ENCODE measurements around the gene AGAP3.
A peak's percentile ranks its signal among the peaks of the same experiment; 100 is the strongest.

The AGAP3 gene

GRCh38 chr7:151161757-151162156 is 75.5 kb downstream of the AGAP3 start:
- intact Hi-C loops (cut with DNase I), result no loop called here
- DNase-seq, result no peak

DNA sequence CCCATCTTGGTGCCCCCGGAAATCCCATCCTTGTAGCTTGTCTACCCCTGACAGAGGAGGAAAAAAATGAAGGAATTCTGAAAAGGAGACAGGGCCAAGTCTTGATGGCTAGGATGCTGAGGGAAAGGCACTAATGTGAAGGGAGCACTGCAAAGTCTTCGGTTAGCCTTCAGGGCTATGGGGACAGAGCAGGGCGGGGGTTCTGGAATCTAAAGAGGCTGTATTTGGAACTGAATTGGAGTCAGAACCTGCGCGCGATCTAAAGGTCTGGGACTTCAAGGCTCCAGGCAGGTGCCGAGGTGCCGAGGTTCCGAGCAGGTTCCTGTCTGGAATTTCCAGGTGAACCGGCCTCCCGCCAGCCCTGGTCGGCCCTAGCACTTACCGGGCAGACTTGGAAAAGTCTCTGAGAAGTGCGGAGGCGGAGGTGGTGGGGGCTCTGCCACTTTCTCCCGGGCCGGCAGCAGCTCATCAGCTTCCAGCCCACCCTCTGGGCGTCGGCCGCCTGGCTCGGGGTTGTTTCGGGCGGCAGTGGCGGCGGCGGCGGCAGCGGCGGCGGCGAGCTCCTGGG is 80.4 kb downstream of the AGAP3 start:
- DNase-seq, result peak in 1 of 42 donors; percentile 41
- intact Hi-C loops (cut with DNase I), result no loop called here

DNA sequence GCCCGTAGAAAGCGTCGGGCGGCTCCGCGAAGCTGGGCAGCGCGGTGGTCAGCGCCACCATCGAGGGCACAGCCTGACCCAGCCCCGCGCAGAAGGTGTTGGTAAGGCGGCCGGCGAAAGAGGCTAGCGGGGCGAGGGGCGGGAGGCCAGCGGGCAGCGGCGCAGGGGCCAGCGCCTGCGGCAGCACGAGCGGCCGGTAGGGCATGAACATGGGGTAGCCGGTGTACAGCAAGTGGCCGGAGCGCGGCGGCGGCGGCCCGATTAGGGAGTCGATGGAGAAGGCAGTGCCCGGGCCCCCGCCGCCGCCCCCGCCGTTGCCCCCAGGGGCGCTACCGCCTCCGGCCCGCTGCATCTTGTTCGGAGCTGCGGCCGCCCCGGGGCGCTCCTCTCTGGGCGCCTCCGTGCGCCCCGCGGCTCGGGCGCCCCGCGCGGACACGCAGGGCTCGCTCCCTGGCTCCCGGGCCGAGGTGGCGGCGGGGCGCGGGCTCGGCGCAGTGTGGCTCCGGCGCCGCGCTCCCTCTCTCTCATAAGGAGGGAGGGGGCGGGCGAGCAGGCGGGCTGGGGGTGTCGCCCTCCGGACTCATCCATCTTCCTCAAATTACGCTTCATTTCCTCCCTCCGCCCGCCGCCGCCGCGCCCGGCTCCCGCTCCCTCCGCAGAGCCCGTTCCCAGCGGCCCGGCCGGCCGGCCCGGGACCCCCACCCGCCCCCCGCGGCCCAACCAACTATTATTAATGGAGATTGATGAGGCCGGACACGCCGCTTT is 81.1 kb downstream of the AGAP3 start, which contains the start of gene GBX1:
GBX1 (minus strand) TSS at position 498 of the 765 bp plus-strand sequence; CDS start at position 352, 146 bp downstream.
- intact Hi-C loops (cut with DNase I), result no loop called here
- DNase-seq, result peak in 6 of 42 donors; percentile 17 to 51 (median 36)

DNA sequence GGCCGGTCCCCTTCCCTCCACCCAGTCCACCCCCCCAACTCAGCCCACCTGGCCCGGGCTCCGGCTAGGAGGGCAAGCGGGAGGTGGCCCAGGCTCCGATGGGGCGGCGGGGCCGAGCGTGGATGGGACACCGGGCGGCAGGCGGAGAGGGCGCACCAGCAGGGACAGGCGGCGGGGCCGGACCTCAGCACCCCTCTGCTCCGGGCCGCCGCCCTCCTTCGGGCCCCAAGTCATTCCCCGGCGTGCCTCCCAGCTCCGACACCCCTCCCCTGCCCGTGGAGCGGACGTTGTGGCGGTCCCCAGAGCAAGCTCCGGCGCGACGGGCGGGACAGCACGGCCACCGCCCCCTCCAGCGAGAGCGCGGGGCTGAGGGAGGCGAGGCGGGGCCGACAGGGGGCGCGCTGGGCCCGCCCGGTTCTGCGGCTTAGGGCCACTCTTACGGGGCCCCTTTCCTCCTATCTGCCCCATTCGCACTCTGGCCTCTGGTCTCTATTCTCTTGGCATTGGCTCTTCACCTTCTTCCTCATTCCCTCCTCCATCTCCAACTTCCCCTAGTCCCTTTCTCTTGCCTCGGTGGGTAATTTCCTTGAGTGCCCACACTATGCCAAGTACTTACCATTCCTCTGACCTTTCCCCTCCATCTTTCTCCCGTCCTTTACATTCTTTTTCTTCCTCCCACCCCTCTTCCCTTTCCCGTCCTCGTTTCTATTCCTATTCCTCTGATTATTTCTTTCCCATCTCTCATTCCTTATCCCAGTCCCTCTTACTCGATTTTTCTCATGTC is 81.9 kb downstream of the AGAP3 start:
- DNase-seq, result peak in 27 of 42 donors; percentile 28 to 75 (median 43)
- intact Hi-C loops (cut with DNase I), result no loop called here

DNA sequence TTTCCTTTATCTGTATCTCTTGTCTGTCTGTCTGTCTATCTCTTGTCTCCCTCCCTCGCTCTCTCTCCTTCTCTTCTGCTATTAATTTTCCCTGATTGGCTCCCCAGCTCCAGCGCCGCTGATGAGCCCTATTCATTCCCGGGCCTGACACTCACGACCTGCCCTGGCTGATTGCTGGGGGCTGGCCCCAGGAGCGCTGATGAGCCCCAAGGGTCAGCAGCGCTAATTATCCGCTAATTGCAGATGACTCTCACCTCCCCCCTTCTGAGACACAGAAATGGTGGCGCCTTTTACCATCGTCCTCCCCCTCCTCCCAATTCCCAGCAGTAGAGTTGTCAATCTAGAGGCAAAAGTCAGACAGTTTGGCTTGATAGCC is 82.5 kb downstream of the AGAP3 start:
- peak in 1 of 42 donors; percentile 33 for DNase-seq
- intact Hi-C loops (cut with DNase I), result no loop called here

GRCh38 chr7:151172273-151173141 is 86.2 kb downstream of the AGAP3 start:
- peak; percentile 60 to 94 (median 83) for DNase-seq
- intact Hi-C loops (cut with DNase I), result loop anchor here (1.0 kb wide), 1 partner anchor 48 kb away; no protein-coding TSS in a partner anchor

GRCh38 chr7:151173386-151174245 is 87.3 kb downstream of the AGAP3 start:
- peak in 2 of 42 donors; percentile 35 to 41 for DNase-seq

GRCh38 chr7:151174246-151175046 is 88.2 kb downstream of the AGAP3 start:
- intact Hi-C loops (cut with DNase I), result no loop called here
- peak in 7 of 42 donors; percentile 12 to 53 (median 36) for DNase-seq

More at GRCh38 chr7:151173386-151174245, 87.3 kb downstream of the AGAP3 start:
- intact Hi-C loops (cut with DNase I), result no loop called here

GRCh38 chr7:151175047-151175792 is 88.9 kb downstream of the AGAP3 start:
- intact Hi-C loops (cut with DNase I), result no loop called here
- DNase-seq, result peak in 2 of 42 donors; percentile 15 to 31

DNA sequence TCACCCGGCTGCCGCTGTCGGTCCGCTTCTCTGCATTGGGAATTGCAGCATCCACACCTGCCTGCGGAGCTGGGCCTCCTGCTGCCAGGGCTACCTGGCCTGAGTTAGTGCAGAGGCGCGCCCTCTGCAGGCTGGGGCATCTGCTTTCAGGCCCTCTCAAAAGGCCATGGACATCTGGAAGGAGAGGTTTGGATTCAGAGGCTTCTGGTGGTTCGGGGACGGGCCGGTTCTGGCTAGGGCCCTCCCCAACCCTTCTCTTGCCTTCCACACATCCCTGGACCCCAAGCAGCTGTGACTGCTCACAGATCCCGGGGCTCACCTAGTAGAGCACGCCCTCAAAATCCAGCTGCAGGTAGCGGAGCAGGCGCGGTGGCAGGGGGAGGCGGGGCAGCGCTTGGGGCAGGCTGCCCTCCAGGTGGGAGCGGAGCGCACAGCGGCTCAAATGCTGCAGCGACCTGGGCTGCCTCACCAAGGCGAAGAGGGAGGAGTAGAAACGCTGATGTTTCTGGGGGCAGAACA is 89.6 kb downstream of the AGAP3 start:
- intact Hi-C loops (cut with DNase I), result no loop called here
- peak in 2 of 42 donors; percentile 19 to 29 for DNase-seq

DNA sequence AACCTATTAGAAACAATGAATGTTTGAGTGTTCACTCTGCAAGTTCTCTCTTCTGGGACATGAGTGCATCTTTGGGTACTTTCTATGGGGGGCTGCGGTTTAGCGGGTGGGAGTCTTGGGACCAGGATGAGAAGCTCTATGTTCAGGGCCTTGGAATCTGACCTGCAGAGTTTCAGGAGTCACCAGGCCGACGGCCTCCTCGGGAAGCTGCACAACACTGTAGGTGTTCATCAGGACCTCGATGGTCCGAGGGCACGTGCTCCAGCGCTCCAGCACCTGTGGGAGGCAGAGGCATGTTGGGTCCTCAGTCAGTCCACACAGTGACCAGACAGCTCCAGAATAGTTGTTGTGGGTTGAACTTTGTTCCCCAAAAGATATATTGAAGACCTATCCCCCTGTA is 90.1 kb downstream of the AGAP3 start:
- intact Hi-C loops (cut with DNase I), result no loop called here

GRCh38 chr7:151177310-151177709 is 91.0 kb downstream of the AGAP3 start:
- DNase-seq, result peak in 1 of 42 donors; percentile 10
- intact Hi-C loops (cut with DNase I), result no loop called here

More for the DNA sequence above, 90.1 kb downstream of the AGAP3 start:
- DNase-seq, result peak in 2 of 42 donors; percentile 13 to 21

DNA sequence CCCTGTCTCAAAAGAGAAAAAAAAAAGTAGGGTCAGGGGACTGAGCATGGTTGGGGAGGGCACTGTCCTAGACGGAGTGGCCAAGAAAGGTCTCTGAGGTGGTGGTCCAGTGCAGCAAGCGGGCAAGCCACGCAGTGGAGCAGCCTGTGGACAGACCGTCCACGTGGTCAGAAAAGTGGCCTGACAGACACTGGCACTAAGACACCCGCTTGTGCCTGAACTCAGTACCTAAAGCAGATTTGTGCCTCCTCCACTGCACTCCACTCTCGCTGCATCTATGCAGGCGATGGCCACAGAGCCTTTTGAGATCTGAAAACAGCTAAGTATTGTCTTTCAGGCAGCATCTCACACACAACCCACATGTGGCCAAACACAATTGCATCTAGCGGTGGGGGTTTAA is 92.0 kb downstream of the AGAP3 start:
- intact Hi-C loops (cut with DNase I), result no loop called here
- peak in 3 of 42 donors; percentile 2 to 36 (median 18) for DNase-seq

GRCh38 chr7:151178831-151179230 is 92.6 kb downstream of the AGAP3 start:
- intact Hi-C loops (cut with DNase I), result no loop called here
- DNase-seq, result no peak

DNA sequence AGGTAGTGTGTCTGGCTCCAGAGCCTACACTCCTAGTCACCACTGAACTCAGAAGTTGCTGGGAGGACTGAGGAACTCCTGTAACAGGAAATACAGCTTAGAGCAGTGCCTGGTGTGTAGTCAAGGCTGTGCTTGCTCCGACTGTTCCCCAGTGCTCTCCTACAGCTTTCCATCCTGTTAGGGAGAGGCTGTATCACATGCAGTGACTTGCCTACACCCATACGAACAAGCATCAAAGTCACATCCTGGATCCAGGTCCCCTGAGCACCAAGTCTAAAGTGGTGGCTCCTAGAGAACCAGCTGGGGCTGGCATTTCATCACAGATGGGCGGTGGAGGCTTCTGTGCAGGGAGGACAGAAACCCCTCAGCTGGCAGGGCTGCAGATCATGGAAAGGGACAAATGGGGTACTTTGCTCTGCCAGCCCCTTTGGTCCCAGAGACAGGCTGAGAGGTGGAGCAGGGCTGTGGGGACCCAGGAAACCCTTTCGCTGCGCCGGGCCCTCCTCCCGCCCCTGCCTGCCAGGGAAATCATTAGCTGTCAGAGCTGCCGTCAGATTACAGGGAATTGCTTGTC is 93.1 kb downstream of the AGAP3 start:
- DNase-seq, result peak in 3 of 42 donors; percentile 4 to 22 (median 19)
- intact Hi-C loops (cut with DNase I), result no loop called here

- peak in 3 of 42 donors; percentile 19 to 31 (median 25) for DNase-seq
- intact Hi-C loops (cut with DNase I), result no loop called here
Measured at GRCh38 chr7:151179946-151180345, 93.7 kb downstream of the AGAP3 start.
